ENCODE measurements around the gene ASPA. TPM values are rescaled to one million over a fixed set of nuclear protein-coding genes. Genes with fewer than 3 reads are reported as not detected.

Gene ASPA
- total and polyA plus RNA-seq, 10 of the 15 experiments (the other 5 are each of a cell fraction or from before 2014, with no cell fraction given): 0.04 to 0.30 TPM; not detected in 8

- TF ChIP-seq E2F8 (IDR thresholded peaks at IDR 0.05; ENCODE audit: low read depth, partially characterized antibody): no peak
- TF ChIP-seq HDGF (IDR thresholded peaks at IDR 0.05): no peak
- no peak for TF ChIP-seq KAT2A (conservative IDR thresholded peaks at IDR 0.05; ENCODE audit: control insufficient read depth, low read depth, low read length)
Observed at GRCh38 chr17:3545151-3545550, 69.4 kb downstream of the ASPA start (continued).

- no peaks in the 10 kb centered on the region for H3K4me1 ChIP-seq (ENCODE audit: control insufficient read depth, insufficient read depth, low read length)
- ATAC-seq (no peak), FAIRE-seq (no peak), DNase-seq (ENCODE audit: low read depth, low spot score) (no peak)
- RAD21 ChIA-PET (ENCODE audit: unreplicated experiment): interaction anchor here (0.7 to 1.6 kb wide), 2 partner anchors 10 to 12 kb away, joined by 3 to 4 read pairs; no protein-coding TSS in a partner anchor
- POLR2A ChIA-PET: no interaction called here
- H3K9me3 ChIP-seq (replicated peaks; ENCODE audit: control insufficient read depth, insufficient read depth, low read length): no peaks in the 10 kb centered on the region
- SMC1A ChIA-PET (ENCODE audit: uncharacterized antibody, unreplicated experiment): interaction anchor here (0.8 kb wide), 1 partner anchor 10 kb away, joined by 3 read pairs; no protein-coding TSS in a partner anchor
- H2AFZ ChIP-seq (ENCODE audit: control insufficient read depth, low read depth, low read length): no peak overlapping the region
- intact Hi-C loops (cut with micrococcal nuclease; ENCODE audit: unreplicated experiment): no loop called here
- WGBS (ENCODE audit: insufficient coverage, insufficient replicate concordance, low lambda C conversion rate, missing lambda C conversion rate): 99% methylated on average over 5 of the region's 5 CpGs
- no peak overlapping the region for H3K27ac ChIP-seq (ENCODE audit: control insufficient read depth, insufficient read depth)
- in situ Hi-C loops (cut with MboI): no loop called here
- H4K20me1 ChIP-seq (ENCODE audit: control insufficient read depth, insufficient read depth): no peaks in the 10 kb centered on the region
- peaks cover 0 to 6% of the 10 kb centered on the region in 2 experiments; a peak in 2 of 4 replicates for H3K36me3 ChIP-seq (ENCODE audit: control insufficient read depth in 2 of 2, insufficient read depth in 2 of 2, low read length in 1 of 2)
- H3K79me2 ChIP-seq (ENCODE audit: control insufficient read depth, insufficient read depth, low read length): no peaks in the 10 kb centered on the region
- CTCF ChIA-PET: no interaction called here
- H3K4me2 ChIP-seq (ENCODE audit: control insufficient read depth, insufficient read depth): no peak overlapping the region
- no peaks in the 10 kb centered on the region for H3K27me3 ChIP-seq (replicated peaks in 1 of 2; ENCODE audit: control insufficient read depth in 2 of 2, insufficient read depth in 2 of 2, low read length in 1 of 2)
- no peak overlapping the region for H3K9ac ChIP-seq (ENCODE audit: control insufficient read depth, insufficient read depth, low read length)
- no peak overlapping the region for H3K4me3 ChIP-seq
- BruUV-seq (replicated peaks): no TSS peak
- TF ChIP-seq REST (IDR thresholded peaks at IDR 0.05; ENCODE audit: low read depth, low read length) (no peak), TCF3 (IDR thresholded peaks at IDR 0.05; ENCODE audit: borderline replicate concordance, insufficient read depth, low read depth, low read length) (no peak), SMARCA5 (IDR thresholded peaks at IDR 0.05) (no peak), CUX1 (IDR thresholded peaks at IDR 0.05; ENCODE audit: insufficient replicate concordance, low read depth, low read length) (no peak), MLLT1 (IDR thresholded peaks at IDR 0.05) (no peak), IRF4 (IDR thresholded peaks at IDR 0.05; ENCODE audit: low read depth, low read length) (no peak)
Observed at GRCh38 chr17:3546521-3546920, 70.7 kb downstream of the ASPA start.

Data from GM12878 (cell line).